GM20000 (cell line): ENCODE data around the gene PWWP2B.

Source experiments
- DNase-seq: peaks from one replicate; pipeline ENCODE4 v3.0.0; 2012; ENCODE audit warnings: low spot score
- TF ChIP-seq, protein P1 (sequence below): IDR thresholded peaks from 2 replicates; pipeline ENCODE4 v1.5.1; 2012; ENCODE audit warnings: mild to moderate bottlenecking, control low read depth; ENCODE audit errors: extremely low read depth, missing control alignments

PWWP2B gene

DNA sequence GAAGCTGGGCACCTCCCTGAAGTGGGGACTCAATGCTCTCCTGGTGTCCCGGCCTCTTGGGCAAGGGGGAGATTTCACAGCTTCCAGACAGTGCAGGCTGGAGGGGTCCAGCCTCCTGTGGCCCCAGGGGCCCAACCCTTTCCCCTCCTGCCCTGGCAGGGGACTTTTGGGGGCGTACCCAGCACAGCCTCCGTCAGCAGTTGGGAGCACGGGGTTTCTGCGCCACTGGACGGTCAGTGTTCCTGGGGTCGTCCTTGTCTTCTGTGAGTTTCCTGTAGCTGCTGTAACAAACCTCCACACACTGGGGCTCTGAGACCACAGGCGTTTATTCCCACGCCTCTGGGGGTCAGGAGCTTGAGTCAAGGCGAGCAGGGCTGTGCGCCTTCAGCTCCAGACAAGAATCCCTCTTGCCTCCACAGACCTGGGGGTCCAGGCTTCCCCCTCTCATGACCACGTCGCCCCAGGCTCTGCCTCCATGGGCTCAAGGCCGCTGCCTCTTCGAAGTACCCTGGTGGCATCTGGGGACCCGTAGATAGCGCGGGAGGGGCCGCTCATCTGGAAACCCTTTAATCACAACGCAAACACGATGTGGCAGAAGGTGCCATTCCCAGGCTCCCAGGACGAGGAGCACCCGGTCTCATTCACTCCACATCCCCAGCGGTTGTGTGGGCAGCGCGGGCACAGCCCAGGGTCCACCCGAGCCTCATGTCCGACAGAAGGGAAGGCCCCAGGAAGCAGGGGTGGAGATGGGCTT is 14.0 kb downstream of the PWWP2B start:
- no peak for DNase-seq
- TF ChIP-seq, protein P1, sequence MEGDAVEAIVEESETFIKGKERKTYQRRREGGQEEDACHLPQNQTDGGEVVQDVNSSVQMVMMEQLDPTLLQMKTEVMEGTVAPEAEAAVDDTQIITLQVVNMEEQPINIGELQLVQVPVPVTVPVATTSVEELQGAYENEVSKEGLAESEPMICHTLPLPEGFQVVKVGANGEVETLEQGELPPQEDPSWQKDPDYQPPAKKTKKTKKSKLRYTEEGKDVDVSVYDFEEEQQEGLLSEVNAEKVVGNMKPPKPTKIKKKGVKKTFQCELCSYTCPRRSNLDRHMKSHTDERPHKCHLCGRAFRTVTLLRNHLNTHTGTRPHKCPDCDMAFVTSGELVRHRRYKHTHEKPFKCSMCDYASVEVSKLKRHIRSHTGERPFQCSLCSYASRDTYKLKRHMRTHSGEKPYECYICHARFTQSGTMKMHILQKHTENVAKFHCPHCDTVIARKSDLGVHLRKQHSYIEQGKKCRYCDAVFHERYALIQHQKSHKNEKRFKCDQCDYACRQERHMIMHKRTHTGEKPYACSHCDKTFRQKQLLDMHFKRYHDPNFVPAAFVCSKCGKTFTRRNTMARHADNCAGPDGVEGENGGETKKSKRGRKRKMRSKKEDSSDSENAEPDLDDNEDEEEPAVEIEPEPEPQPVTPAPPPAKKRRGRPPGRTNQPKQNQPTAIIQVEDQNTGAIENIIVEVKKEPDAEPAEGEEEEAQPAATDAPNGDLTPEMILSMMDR: no peak

DNA sequence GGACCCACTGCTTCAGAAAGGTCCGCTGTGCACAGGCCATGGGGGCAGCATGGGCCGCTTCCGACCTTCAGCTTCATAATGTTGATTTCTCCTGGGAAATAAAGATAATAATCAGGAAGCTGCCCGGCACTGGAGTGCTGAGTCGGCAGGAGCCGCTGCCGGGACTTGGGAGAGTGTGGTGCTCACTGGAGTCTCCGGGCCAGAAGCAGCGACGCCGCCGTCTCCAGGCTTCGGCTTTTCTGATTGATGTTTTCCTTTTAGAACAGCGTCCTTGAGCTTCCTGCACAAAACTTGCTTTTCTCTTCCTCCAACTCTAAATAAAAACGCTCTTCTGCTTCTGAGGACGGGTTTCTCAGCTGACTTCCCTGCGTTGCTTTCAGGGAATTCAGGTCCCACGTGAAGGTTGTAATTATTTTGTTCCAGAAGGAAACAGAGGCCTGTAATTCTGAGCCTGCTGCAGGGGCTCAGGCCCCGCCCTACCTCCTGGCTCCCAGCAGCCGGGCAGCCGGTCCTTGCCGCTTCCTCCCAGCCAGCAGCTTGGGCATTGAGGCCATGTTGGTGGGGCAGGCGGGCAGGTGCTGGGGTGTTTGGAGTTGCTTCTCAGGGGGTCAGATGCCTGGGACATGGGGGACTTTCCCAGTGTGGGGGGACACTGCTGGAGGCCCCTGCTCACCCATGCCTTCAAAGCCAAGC is 14.7 kb downstream of the PWWP2B start:
- TF ChIP-seq, protein P1: no peak
- no peak for DNase-seq

DNA sequence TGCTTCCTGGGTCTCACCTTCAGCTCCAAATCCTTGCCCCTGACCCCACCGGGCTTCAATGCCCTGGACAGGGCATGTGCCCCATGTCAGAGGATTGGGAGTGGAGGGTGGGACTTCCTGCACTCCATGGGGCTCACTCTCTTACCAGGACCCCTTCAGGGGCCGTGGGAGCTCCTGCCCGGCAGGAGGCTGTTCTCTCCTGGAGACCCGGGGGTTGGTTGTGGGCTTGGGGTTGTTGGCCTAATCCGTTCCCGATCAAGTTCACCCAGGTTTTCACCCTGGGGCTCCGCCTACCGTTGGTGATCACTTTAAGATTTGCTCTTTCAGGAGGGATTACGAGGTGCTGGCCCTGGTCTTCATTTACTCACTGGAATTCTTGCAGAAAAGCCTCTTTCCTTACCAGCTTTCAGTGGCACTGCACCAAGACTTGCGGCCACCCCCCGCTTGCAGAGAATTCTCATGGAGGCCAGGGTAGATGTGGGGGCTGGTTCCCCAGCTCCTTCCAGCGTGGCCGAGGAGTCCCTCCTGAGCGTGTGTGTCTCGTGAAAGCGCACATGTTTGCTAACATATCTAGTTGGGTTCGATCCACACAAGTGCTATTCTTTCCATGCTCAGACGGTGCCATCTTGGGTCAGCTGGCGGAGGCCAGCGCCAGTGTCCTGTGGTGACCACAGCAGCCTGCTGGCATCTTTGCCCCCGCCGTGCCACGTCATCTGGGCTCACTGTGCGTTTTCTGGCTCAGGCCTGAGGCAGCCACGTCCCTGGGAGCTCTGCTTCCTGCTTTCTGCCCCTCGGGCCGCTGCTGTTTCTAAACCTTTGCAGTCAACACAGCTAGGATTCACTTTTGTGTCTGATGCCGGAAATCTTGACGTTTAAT is 15.6 kb downstream of the PWWP2B start:
- DNase-seq: no peak
- TF ChIP-seq, protein P1: no peak

DNA sequence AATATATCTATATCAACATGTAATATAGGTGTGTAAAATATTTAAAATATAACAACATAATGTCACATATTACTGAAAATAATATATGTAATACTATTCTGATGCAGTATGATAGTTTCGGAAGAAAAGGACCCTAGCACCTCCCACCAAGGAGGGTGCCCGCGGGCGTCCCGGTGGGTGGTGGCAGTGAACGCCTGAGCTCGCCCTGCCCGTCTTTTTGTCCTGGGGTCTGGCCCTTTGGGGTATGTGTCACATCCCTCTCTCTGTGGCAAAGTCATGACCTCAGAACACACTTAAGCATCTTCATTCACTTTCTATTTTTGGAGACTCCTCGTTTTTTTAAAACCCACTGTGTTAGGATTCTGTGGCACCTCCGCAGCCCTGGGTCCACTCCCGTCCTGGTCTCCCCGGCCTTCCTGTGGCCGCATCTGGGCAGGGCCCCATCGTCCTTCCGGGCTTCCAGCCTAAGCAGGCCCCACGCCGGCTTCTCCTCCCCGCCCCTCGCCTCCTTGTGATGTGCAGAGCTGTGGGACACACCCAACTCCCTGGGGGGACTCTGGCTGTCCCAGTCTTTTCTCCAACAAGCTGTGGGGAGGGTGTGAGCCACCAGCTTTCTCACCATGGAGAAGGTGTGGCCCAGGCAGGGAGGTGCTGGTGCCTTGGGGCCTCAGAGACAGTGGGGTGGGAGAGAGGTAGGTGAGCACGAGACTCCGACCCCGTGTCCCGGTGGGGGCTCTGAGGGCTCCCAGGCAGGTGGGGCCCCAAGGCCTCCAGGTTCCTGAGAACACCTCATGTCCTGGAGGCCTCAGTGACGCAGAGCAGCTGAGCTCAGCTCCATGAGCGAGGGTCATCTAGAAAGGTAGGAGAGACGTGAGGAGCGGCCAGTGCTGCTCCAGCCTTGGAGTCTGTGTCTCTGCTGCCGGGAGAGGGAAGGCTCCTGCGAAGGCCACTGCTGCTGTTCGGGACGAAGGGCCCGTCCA is 16.5 kb downstream of the PWWP2B start:
- no peak for DNase-seq
- TF ChIP-seq, protein P1: no peak

DNA sequence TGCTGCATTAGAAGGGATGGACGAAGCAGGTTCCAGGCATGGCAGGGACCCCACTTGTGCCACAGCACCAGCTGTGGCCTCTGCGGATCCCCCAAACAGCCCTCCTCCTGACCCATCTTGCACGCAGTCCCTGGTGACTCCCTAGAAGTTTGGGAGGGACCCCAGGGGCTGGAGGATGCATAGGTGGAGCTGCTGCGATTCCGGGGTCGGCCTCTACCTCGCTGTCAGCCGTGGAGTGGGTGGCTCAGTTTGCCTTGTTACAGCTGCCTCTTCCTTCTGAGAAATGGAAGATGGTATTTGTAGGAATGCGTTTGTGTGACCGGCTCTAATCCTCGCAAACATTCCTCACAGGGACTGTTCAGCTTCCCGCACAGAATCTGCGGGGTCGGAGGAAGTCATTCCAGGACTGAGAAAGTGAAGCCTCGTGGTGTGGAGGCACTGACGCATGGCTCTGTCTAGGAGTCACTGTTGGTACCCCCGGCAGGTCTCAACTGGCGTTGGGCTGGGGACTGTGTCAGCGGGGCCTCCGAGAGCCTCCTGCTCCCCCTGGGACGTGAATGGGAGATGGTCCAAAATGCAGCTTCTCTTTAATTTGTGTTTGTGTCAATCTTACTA is 17.5 kb downstream of the PWWP2B start:
- TF ChIP-seq, protein P1: no peak
- DNase-seq: no peak

DNA sequence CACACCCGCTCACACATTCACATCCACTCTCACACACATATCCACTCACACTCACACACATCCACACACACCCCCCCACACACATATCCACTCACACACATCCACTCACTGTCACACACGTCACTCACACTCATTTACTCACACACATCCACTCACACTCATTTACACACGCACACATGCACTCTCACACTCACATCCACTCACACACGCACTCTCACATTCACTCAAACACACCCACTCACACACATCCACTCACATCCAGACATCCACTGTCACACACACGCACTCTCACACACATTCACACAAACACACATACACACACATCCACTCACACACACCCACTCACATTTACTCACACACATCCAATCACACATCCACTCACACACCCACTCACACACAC is 18.3 kb downstream of the PWWP2B start:
- TF ChIP-seq, protein P1: no peak
- DNase-seq: no peak
